Duodenal mucosa (tissue), 2 donors: ENCODE data around the gene CLDN17.

ENCODE experiments used
- H3K27ac ChIP-seq: one replicate; pipeline ENCODE4 v1.7.0; 2013; ENCODE audit warnings: low read depth, low read length
- H3K27me3 ChIP-seq, 2 donors: one replicate each; pipeline ENCODE4 v1.7.0; 2013; ENCODE audit warnings: low read length in 2 of 2, control low read depth in 1 of 2; ENCODE audit not compliant: insufficient read depth in 2 of 2, control insufficient read depth in 1 of 2
- H3K36me3 ChIP-seq, 2 donors: one replicate each; pipeline ENCODE4 v1.7.0; 2013; ENCODE audit warnings: low read length in 2 of 2, control low read depth in 1 of 2; ENCODE audit not compliant: insufficient read depth in 2 of 2, control insufficient read depth in 1 of 2
- H3K4me1 ChIP-seq, 2 donors: one replicate each; pipeline ENCODE4 v1.7.0; 2013; ENCODE audit warnings: low read length in 2 of 2, control low read depth in 1 of 2; ENCODE audit not compliant: insufficient read depth in 2 of 2, control insufficient read depth in 1 of 2
- H3K4me3 ChIP-seq, 2 donors: one replicate each; pipeline ENCODE4 v1.7.0; 2013; ENCODE audit warnings: low read length in 2 of 2, low read depth in 1 of 2
- H3K9ac ChIP-seq, 2 donors: one replicate each; pipeline ENCODE4 v1.7.0; 2013; ENCODE audit warnings: low read length in 2 of 2, low read depth in 1 of 2
- H3K9me3 ChIP-seq, 2 donors: one replicate each; pipeline ENCODE4 v1.7.0; 2013; ENCODE audit warnings: low read length in 2 of 2, control low read depth in 1 of 2; ENCODE audit not compliant: control insufficient read depth in 1 of 2

The CLDN17 gene

GRCh38 chr21:30166705-30167104 lies at the start of gene CLDN17:
TSS of gene CLDN17 (minus strand) at chr21:30166805. CDS start at chr21:30166617, 188 bp downstream.
- Histone ChIP-seq H3K27me3 (no peaks in the 10 kb centered on the region), H3K36me3 (no peaks in the 10 kb centered on the region), H3K9me3 (peaks cover 0 to 4% of the 10 kb centered on the region in 2 donors), H3K4me3 (no peak within 1 kb of the TSS), H3K9ac (no peak within 1 kb of the TSS), H3K4me1 (no peaks in the 10 kb centered on the region), H3K27ac (no peak within 1 kb of the TSS)

GRCh38 chr21:30216041-30216723 lies 49.6 kb upstream of the CLDN17 start, which contains the start of gene CLDN8:
TSS of gene CLDN8 (minus strand) at chr21:30216097. CDS start at chr21:30215925, 172 bp downstream.
- Histone ChIP-seq H3K36me3 (no peaks in the 10 kb centered on the region), H3K9me3 (no peaks in the 10 kb centered on the region), H3K4me1 (no peaks in the 10 kb centered on the region), H3K9ac (no peak within 1 kb of the TSS), H3K4me3 (no peak within 1 kb of the TSS), H3K27me3 (no peaks in the 10 kb centered on the region), H3K27ac (no peak within 1 kb of the TSS)

GRCh38 chr21:30211071-30211470 lies 44.5 kb upstream of the CLDN17 start:
- Histone ChIP-seq H3K4me3 (no peak overlapping the region), H3K27ac (no peak overlapping the region), H3K9me3 (no peaks in the 10 kb centered on the region), H3K9ac (no peak overlapping the region), H3K27me3 (no peaks in the 10 kb centered on the region), H3K36me3 (no peaks in the 10 kb centered on the region), H3K4me1 (no peaks in the 10 kb centered on the region)

GRCh38 chr21:30209601-30210000 lies 43.0 kb upstream of the CLDN17 start:
- no peaks in the 10 kb centered on the region for H3K9me3 ChIP-seq
- H3K27ac ChIP-seq, result no peak overlapping the region
- no peaks in the 10 kb centered on the region for H3K27me3 ChIP-seq
- no peaks in the 10 kb centered on the region for H3K4me1 ChIP-seq
- no peaks in the 10 kb centered on the region for H3K36me3 ChIP-seq
- no peak overlapping the region for H3K4me3 ChIP-seq
- H3K9ac ChIP-seq, result no peak overlapping the region

- Histone ChIP-seq H3K4me1 (no peaks in the 10 kb centered on the region), H3K36me3 (no peaks in the 10 kb centered on the region), H3K27ac (no peak overlapping the region), H3K4me3 (no peak overlapping the region), H3K27me3 (no peaks in the 10 kb centered on the region), H3K9me3 (no peaks in the 10 kb centered on the region), H3K9ac (no peak overlapping the region)
Measured at GRCh38 chr21:30207252-30207579, 40.6 kb upstream of the CLDN17 start.

- Histone ChIP-seq H3K9ac (no peak overlapping the region), H3K9me3 (no peaks in the 10 kb centered on the region), H3K4me1 (no peaks in the 10 kb centered on the region), H3K36me3 (no peaks in the 10 kb centered on the region), H3K27me3 (no peaks in the 10 kb centered on the region), H3K27ac (no peak overlapping the region), H3K4me3 (no peak overlapping the region)
Measured at GRCh38 chr21:30206551-30207251, 40.1 kb upstream of the CLDN17 start.

GRCh38 chr21:30200000-30200399 lies 33.4 kb upstream of the CLDN17 start:
- no peaks in the 10 kb centered on the region for H3K27me3 ChIP-seq
- no peak overlapping the region for H3K4me3 ChIP-seq
- H3K36me3 ChIP-seq, result no peaks in the 10 kb centered on the region
- H3K27ac ChIP-seq, result no peak overlapping the region
- H3K4me1 ChIP-seq, result no peaks in the 10 kb centered on the region
- no peaks in the 10 kb centered on the region for H3K9me3 ChIP-seq
- H3K9ac ChIP-seq, result no peak overlapping the region

- Histone ChIP-seq H3K27me3 (no peaks in the 10 kb centered on the region), H3K4me3 (no peak overlapping the region), H3K4me1 (no peaks in the 10 kb centered on the region), H3K9ac (no peak overlapping the region), H3K9me3 (peaks cover 0 to 3% of the 10 kb centered on the region in 2 donors), H3K27ac (no peak overlapping the region), H3K36me3 (no peaks in the 10 kb centered on the region)
Measured at GRCh38 chr21:30194701-30195299, 28.2 kb upstream of the CLDN17 start.

- no peak overlapping the region for H3K27ac ChIP-seq
- no peaks in the 10 kb centered on the region for H3K36me3 ChIP-seq
Measured at GRCh38 chr21:30193201-30193600, 26.6 kb upstream of the CLDN17 start.

GRCh38 chr21:30190554-30190953 lies 23.9 kb upstream of the CLDN17 start:
- Histone ChIP-seq H3K4me1 (no peaks in the 10 kb centered on the region), H3K27ac (no peak overlapping the region), H3K36me3 (no peaks in the 10 kb centered on the region), H3K9me3 (peaks cover 0 to 3% of the 10 kb centered on the region in 2 donors), H3K4me3 (no peak overlapping the region), H3K9ac (no peak overlapping the region), H3K27me3 (no peaks in the 10 kb centered on the region)

More at GRCh38 chr21:30193201-30193600, 26.6 kb upstream of the CLDN17 start:
- Histone ChIP-seq H3K4me3 (no peak overlapping the region), H3K4me1 (no peaks in the 10 kb centered on the region), H3K27me3 (no peaks in the 10 kb centered on the region), H3K9me3 (peaks cover 0 to 3% of the 10 kb centered on the region in 2 donors), H3K9ac (no peak overlapping the region)
